HepG2 (cell line): Measurements from ENCODE around the gene KRTAP10-4. TPM values are rescaled to one million over a fixed set of nuclear protein-coding genes. Genes with fewer than 3 reads are reported as not detected.

Experiments
- CEBPZ ChIP-seq: IDR thresholded peaks from 2 replicates; pipeline ENCODE4 v1.6.1; 2012; ENCODE audit warnings: low read length, improper control_type of control experiment
- EP300 ChIP-seq, 3 experiments: sonication (generic) in 1 of 3; formaldehyde crosslinking in 1 of 3; IDR thresholded peaks; 2 replicates each; pipeline versions ENCODE4 v1.5.1 to v1.6.1; 2011 to 2020; ENCODE audit warnings: low read depth in 2 of 3, low read length in 2 of 3, borderline replicate concordance in 1 of 3, improper control_type of control experiment in 1 of 3, mild to moderate bottlenecking in 1 of 3, missing genetic modification reagents in 1 of 3, moderate library complexity in 1 of 3
- FOXA3 ChIP-seq: IDR thresholded peaks from 2 replicates; pipeline ENCODE4 v1.6.1; 2016; ENCODE audit warnings: missing genetic modification reagents, missing compliant biosample characterization
- HMGA1 ChIP-seq: sonication (generic); formaldehyde crosslinking; conservative IDR thresholded peaks from 2 replicates; pipeline ENCODE4 v1.4.0; 2020; ENCODE audit warnings: missing genetic modification reagents
- HNF4A ChIP-seq: sonication (generic); formaldehyde crosslinking; IDR thresholded peaks from 2 replicates; pipeline ENCODE4 v1.4.0; 2020; ENCODE audit warnings: missing genetic modification reagents
- HNRNPH1 ChIP-seq: fragments of 200-400 bp; formaldehyde crosslinking; optimal IDR thresholded peaks from 2 replicates; pipeline ENCODE3; 2017; ENCODE audit warnings: mild to moderate bottlenecking, low read depth, low read length
- HNRNPL ChIP-seq: fragments of 200-400 bp; formaldehyde crosslinking; IDR thresholded peaks from 2 replicates; pipeline ENCODE4 v1.6.1; 2017; ENCODE audit warnings: mild to moderate bottlenecking, low read depth, low read length
- KLF6 ChIP-seq: IDR thresholded peaks from 2 replicates; pipeline ENCODE4 v1.8.0; 2016; ENCODE audit warnings: missing biosample characterization, missing genetic modification reagents
- MEIS1 ChIP-seq: sonication (generic); formaldehyde crosslinking; IDR thresholded peaks from 2 replicates; pipeline ENCODE4 v1.9.0; 2021; ENCODE audit warnings: mild to moderate bottlenecking, missing genetic modification reagents, moderate library complexity, borderline replicate concordance
- NFIC ChIP-seq: IDR thresholded peaks from 2 replicates; pipeline ENCODE4 v1.6.1; 2012; ENCODE audit warnings: mild to moderate bottlenecking, low read length, inconsistent platforms
- NR2F2 ChIP-seq: IDR thresholded peaks from 2 replicates; pipeline ENCODE4 v1.6.1; 2012; ENCODE audit warnings: low read depth, inconsistent platforms, borderline replicate concordance
- ZBTB4 ChIP-seq: sonication (generic); formaldehyde crosslinking; IDR thresholded peaks from 2 replicates; pipeline ENCODE4 v1.4.0; 2020; ENCODE audit warnings: missing genetic modification reagents, mild to moderate bottlenecking, borderline replicate concordance
- polyA plus RNA-seq, 8 experiments: library from polyadenylated mRNA; depleted of rRNA in 3 of 8; stranded (reverse) in 7 of 8; unstranded in 1 of 8; fragments of >200 nt; fragmentation: Illumina TruSeq in 4 of 8; extraction: Trizol in 4 of 8; gene quantifications; 2 replicates each; pipeline versions ENCODE4 v1.2.1 to v1.2.3, GENCODE V29; 2011 to 2016; ENCODE audit warnings: low read depth in 4 of 8, missing spikeins in 1 of 8, mixed read lengths in 1 of 8; ENCODE audit not compliant: insufficient read depth in 1 of 8
- total RNA-seq, 5 experiments: library from RNA; depleted of rRNA; stranded (reverse); fragments of >200 nt; fragmentation: Illumina TruSeq; extraction: Trizol; gene quantifications; 2 replicates each; pipeline ENCODE4 v1.2.3, GENCODE V29; 2016; ENCODE audit warnings: low read depth in 1 of 5
- TF ChIP-seq, protein P1 (sequence below): sonication (generic); formaldehyde crosslinking; IDR thresholded peaks from 2 replicates; pipeline ENCODE4 v1.5.0; 2020; ENCODE audit warnings: mild to moderate bottlenecking, missing genetic modification reagents, borderline replicate concordance

Gene KRTAP10-4
- total and polyA plus RNA-seq, 2 of the 13 experiments (the other 11 are each of a cell fraction or from before 2014, with no cell fraction given) = not detected

GRCh38 chr21:44615466-44615865 lies 41.9 kb downstream of the KRTAP10-4 start (continued):
- TF ChIP-seq, protein P1, sequence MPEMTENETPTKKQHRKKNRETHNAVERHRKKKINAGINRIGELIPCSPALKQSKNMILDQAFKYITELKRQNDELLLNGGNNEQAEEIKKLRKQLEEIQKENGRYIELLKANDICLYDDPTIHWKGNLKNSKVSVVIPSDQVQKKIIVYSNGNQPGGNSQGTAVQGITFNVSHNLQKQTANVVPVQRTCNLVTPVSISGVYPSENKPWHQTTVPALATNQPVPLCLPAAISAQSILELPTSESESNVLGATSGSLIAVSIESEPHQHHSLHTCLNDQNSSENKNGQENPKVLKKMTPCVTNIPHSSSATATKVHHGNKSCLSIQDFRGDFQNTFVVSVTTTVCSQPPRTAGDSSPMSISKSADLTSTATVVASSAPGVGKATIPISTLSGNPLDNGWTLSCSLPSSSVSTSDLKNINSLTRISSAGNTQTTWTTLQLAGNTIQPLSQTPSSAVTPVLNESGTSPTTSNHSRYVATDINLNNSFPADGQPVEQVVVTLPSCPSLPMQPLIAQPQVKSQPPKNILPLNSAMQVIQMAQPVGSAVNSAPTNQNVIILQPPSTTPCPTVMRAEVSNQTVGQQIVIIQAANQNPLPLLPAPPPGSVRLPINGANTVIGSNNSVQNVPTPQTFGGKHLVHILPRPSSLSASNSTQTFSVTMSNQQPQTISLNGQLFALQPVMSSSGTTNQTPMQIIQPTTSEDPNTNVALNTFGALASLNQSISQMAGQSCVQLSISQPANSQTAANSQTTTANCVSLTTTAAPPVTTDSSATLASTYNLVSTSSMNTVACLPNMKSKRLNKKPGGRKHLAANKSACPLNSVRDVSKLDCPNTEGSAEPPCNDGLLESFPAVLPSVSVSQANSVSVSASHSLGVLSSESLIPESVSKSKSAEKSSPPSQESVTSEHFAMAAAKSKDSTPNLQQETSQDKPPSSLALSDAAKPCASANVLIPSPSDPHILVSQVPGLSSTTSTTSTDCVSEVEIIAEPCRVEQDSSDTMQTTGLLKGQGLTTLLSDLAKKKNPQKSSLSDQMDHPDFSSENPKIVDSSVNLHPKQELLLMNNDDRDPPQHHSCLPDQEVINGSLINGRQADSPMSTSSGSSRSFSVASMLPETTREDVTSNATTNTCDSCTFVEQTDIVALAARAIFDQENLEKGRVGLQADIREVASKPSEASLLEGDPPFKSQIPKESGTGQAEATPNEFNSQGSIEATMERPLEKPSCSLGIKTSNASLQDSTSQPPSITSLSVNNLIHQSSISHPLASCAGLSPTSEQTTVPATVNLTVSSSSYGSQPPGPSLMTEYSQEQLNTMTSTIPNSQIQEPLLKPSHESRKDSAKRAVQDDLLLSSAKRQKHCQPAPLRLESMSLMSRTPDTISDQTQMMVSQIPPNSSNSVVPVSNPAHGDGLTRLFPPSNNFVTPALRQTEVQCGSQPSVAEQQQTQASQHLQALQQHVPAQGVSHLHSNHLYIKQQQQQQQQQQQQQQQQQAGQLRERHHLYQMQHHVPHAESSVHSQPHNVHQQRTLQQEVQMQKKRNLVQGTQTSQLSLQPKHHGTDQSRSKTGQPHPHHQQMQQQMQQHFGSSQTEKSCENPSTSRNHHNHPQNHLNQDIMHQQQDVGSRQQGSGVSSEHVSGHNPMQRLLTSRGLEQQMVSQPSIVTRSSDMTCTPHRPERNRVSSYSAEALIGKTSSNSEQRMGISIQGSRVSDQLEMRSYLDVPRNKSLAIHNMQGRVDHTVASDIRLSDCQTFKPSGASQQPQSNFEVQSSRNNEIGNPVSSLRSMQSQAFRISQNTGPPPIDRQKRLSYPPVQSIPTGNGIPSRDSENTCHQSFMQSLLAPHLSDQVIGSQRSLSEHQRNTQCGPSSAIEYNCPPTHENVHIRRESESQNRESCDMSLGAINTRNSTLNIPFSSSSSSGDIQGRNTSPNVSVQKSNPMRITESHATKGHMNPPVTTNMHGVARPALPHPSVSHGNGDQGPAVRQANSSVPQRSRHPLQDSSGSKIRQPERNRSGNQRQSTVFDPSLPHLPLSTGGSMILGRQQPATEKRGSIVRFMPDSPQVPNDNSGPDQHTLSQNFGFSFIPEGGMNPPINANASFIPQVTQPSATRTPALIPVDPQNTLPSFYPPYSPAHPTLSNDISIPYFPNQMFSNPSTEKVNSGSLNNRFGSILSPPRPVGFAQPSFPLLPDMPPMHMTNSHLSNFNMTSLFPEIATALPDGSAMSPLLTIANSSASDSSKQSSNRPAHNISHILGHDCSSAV (CRISPR knock-in tag) = no peak
- no peak for TF ChIP-seq HNRNPL
- no peak for TF ChIP-seq KLF6 (CRISPR knock-in tag)
- TF ChIP-seq HMGA1 (CRISPR knock-in tag) = no peak
- no peak for TF ChIP-seq NFIC
- no peak for TF ChIP-seq EP300 (IDR thresholded peaks at IDR 0.05; ENCODE audit: low read depth in 2 of 2, low read length in 2 of 2)
- no peak for TF ChIP-seq EP300 (CRISPR knock-in tag; IDR thresholded peaks at IDR 0.05; ENCODE audit: borderline replicate concordance)
- no peak for TF ChIP-seq HNRNPH1
- no peak for TF ChIP-seq HNF4A (CRISPR knock-in tag)
- TF ChIP-seq ZBTB4 (CRISPR knock-in tag) = no peak
- no peak for TF ChIP-seq NR2F2
- TF ChIP-seq MEIS1 (CRISPR knock-in tag) = no peak
- TF ChIP-seq FOXA3 (CRISPR knock-in tag) = no peak
- TF ChIP-seq CEBPZ = no peak
